Stimulated activated CD8-positive, alpha-beta memory T cell treated with anti-CD3 and anti-CD28 coated beads, Interleukin-15, amount 100 ng/mL, for 48 hours (primary cell): ENCODE data around the gene RFC1.
"Not testable (repeated sequence)": the region's sequence is repeated elsewhere in the genome, so short reads cannot be mapped to it uniquely, and the experiment has no call there.

Source experiments
- DNase-seq, 2 donors: peaks; one replicate each; pipeline ENCODE4 v3.0.0-alpha.2; 2020; ENCODE audit warnings: low read depth in 2 of 2

The RFC1 gene

DNA sequence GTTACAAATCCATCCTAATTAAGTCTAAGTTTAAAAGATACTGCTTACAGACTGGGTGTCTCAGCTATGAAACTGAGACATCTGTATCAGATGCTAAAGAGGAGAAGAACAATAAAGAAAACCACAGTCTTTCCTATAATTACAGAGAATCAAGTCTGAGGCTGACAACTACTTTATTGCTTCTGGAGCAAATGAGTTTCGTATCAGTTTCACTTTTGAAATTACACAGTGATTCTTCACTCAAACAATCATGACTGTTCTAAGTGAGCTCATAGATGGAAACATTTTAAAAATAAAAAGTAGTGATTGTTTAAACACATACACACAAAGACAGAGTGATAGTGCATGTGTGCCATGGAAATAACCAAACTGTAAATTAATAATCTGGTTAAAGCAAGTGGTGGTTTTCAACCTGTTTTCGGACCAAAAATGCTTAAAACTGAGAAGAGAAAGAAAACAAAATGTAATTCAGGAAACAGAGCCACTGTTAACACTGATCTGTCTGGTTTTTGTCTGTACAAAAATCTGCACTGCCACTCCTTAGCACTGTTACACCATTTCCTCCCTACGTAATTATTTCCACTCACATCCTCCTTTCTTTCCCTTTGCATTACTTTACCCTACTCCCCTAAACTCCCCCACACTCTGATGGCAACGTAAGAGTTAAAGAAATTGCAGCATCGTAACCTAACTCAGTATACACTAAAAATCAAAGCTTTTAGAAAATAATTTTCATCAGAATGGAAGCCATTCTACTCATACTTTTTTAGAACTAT, 12.5 kb downstream of the RFC1 start:
- DNase-seq = no peak

- DNase-seq = not testable (repeated sequence)
Observed at GRCh38 chr4:39353149-39353477, 13.0 kb downstream of the RFC1 start.

GRCh38 chr4:39349326-39349725, 16.8 kb downstream of the RFC1 start:
- DNase-seq = no peak

DNA sequence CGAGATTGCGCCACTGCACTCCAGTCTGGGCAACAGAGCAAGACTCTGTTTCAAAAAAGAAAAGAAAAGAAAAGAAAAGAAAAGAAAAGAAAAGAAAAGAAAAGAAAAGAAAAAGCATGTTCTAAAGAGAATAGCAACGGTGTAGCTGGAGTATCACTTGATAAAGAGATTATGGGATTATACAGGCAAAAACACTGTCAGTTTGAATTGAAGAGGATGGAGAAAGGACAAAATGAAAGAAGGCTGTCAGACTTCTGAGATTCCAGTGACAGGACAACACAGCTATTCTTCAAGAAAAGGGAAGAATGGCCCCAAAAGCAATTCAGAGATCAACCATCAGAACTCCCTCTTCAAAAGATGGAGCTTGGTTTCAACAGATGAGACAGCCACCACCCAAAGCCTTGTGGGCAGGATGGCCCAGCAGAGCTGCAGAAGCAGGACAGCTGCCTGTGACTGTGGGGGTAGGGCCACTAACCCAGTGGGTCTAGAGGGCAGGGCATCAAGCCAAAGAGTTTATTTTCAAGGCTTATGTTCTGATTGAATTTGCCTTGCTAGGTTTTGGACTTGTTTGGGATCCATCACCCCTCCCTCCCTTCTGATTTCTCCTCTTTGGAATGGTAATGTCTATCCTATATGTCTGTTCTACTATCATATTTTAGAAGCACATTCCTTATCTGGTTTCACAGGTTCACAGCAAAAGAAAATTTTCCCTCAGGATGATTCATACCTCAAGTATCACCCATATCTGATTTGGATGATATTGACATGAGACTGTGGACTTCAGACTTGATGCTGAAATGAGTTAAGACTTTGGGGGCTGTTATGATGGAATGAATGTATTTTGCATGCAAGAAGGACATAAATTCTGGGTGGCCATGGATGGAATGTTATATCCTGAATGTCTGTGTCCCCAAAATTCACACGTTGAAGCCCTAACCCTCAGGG, 17.5 kb downstream of the RFC1 start:
- peak in 1 of 2 donors; percentile 25 for DNase-seq

DNA sequence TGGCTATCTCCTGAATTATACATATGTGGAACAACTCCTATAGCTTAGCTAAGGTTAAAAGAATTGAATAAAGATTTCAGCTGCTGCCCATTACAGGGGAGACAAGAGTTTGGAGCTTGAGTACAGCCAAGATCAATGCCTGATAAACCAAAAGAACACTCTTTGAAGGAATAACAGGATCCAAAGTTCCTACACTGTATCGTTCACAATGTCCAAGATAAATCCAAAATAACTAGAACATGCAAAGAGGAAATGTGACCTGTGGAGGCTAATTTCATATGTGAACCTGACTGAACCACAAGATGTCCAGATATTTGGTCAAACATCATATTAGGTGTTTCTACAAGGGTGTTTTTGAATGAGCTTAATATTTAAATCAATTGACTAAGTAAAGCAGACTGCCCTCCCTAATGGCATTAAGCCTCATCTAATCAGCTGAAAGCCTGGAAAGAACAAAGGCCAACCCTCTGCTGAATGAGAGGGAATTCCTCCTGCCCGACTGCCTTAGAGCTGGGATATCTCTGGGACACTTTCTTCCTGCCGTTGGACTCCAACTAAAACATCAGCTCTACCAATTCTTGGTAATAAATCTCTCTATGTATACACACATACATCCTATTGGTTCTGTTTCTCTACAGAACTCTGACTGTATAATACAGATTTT, 19.2 kb downstream of the RFC1 start:
- no peak for DNase-seq

GRCh38 chr4:39342731-39343130, 23.4 kb downstream of the RFC1 start:
- no peak for DNase-seq

DNA sequence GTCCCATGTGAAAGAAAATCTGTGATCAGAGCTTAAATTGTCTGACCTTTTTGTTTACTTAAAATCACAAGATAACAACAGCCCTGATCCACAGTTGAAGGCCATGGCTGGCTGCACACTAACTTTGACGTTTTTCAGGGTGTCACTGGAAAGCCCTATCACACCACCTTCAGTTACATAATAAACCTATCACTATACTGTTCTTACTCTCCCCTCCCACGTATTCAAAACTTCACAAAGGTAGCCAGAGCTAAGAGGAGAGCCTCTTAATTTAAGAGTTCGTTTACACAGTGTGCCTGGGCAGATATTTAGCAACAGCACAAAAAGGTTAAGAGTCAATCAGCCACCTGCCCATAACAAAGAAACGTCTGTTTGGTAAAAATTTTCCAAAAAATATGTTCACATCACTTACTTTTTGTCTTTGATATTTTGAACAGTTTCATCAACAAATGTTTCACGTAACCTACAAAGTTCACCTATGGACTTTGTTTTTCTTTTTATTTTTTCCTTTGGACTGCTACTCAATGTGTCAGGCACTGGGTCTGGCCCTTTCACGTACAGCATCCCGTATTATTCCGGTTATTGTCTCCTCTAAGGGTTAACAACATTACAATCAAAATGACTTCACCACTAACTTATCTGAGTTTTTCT, 25.0 kb downstream of the RFC1 start:
- DNase-seq = no peak

GRCh38 chr4:39339968-39340367, 26.2 kb downstream of the RFC1 start:
- DNase-seq = no peak

DNA sequence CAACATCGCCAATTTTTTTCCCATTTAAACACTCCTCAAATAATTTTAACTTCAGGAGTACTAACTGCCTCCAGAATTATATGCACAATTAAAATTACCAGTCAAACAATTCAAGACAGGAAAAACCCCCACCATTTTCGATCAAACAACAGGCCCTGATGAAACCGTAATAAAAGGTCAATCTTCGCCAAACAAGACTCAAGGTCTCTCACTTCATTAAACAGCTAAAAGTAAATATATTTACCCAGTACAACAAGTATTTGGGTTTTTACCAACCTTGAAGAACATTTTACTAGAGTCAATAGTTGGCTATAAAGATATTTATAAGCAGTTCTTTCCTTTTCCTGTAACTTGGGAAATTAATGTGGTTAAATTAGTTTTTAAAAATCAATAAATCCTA, 28.3 kb downstream of the RFC1 start:
- no peak for DNase-seq

DNA sequence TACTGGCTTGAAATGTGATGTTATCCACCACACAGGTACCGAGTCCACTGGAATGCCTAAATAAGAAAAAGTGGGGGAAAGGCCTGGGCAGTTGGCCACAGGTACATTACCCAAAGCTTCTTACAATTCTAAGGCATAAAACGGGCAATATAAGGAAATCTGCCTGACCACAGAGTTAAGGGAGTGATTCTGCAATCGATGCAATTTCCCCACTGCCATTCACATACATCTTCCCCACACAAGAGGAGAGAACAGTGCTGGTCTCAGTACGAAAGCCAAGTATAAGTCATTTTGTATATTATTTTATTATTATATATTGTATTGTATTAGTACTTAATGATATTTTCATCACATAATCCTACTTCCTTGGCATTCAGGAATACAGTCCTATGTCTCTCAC, 30.6 kb downstream of the RFC1 start:
- DNase-seq = no peak

GRCh38 chr4:39331191-39331590, 35.0 kb downstream of the RFC1 start:
- no peak for DNase-seq

DNA sequence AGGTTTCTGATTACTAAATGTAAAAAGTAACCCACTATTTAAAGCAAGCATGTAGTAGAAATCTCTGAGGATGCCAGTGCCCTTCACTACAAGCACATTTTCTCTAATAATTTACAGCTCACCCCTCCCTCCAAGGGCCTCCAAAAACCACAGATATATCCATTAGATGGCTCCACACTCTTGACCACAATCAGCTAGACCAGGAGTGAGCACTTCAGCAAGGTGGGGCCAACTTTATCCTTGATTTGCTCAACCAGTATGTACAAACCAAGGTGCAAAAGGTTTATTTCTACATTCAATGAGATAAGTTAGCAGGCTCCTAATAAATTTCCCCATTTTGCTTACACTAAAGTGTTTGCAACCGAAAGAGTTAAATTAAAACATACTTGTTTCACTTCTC, 35.8 kb downstream of the RFC1 start:
- no peak for DNase-seq

- no peak for DNase-seq
Observed at GRCh38 chr4:39326468-39326977, 39.6 kb downstream of the RFC1 start.

DNA sequence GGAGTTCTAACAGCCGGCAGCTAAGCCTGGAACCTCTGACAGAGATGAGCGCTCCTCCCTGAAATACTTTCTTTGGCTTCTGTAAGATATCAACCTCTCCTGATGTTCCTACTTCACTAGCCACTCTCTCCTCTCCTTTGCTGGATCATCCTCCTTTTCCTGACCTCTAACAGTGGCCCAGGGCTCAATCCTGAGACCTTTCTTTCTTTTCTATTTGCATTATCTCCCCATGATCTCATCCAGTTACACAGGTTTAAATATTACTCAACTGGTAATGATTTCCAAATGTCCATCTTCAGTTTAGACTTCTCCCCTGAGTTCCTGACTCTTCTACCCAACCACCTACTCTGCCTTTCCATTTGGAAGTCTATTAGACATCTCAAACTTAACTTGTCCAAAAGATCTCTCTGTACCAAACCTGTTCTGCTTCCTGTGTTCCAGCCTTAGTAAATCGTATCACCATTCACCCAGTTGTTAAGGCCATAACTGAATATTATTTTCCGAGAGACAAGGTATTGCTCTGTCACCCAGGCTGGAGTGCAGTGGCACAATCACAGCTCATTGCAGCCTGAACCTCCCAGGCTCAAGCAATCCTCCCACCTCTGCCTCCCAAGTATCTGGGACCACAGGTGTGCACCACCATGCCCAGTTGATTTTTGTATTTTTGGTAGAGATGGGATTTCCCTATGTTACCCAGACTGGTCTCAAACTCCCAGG, 41.1 kb downstream of the RFC1 start:
- DNase-seq = no peak

- DNase-seq = no peak
Observed at GRCh38 chr4:39324446-39324845, 41.7 kb downstream of the RFC1 start.

DNA sequence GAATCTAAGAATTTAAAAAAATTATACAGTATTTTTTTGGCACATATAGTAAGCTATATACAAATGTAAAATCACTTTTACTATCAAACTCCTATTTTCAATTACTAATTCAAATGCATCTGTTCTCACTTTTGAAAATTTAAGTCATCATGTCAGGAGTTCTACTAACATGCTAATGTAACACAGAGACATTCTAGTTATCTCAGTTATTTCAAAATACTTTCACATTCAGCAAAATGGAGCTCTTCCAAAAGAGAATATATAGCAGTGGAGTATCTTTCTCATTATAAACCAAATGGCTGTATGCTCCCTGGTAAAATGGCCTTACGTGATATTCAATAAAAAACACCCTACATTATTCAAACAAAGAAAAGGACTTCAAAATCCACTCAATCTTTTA, 42.3 kb downstream of the RFC1 start:
- DNase-seq = no peak

- DNase-seq = no peak
Observed at GRCh38 chr4:39320381-39321115, 45.6 kb downstream of the RFC1 start.

DNA sequence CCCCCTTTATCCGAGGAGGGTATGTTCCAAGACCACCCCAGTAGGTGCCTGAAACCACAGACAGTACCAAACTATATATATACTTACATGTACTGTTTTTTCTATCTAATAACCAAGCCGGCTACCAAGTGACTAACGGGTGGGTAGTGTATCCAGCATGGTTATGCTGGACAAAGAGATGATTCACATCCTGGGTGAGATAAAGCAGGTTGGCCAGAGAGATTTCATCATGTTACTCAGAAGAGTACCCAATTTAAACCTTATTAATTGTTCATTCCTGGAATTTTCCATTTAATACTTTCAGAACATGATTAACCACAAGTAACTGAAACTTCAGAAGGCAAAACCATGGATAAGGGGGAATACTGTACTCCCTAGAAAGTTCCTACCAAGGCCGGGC, 46.5 kb downstream of the RFC1 start:
- DNase-seq = no peak

- no peak for DNase-seq
Observed at GRCh38 chr4:39312816-39313215, 53.3 kb downstream of the RFC1 start.

DNA sequence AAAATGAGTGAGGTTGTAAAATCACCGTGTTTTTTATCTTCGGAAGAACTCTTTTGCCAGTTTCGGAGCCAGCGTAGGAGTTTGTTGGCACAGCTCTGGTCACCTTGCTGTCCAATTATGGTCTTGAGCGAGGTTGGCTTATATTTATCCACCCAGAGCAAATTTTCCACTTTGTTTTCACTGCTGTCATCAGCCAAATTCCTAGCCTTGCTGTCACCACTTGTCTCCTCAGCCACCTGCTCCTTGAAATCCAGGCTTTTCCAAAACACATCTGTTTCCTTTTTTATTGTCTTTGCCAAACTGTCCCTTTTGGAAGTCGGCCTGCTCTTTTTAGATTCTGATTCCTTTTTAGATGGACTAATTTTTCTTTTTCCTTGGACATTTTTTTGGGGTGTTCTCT, 57.6 kb downstream of the RFC1 start:
- DNase-seq = no peak
